Activated T-helper 1 cell treated with anti-CD3 and anti-CD28 coated beads, Interleukin-2, amount 50 U/mL, for 16 hours (primary cell): Measurements from ENCODE around the gene CPB2.

ENCODE experiments used
- DNase-seq, 2 donors: peaks; one replicate each; pipeline ENCODE4 v3.0.0-alpha.2; 2020; ENCODE audit warnings: low read depth in 1 of 2, low spot score in 1 of 2

CPB2 gene

GRCh38 chr13:46100191-46100815, 4.5 kb downstream of the CPB2 start:
- no peak for DNase-seq

- DNase-seq = no peak
Measured at GRCh38 chr13:46097663-46098062, 7.2 kb downstream of the CPB2 start.

GRCh38 chr13:46097015-46097414, 7.8 kb downstream of the CPB2 start:
- no peak for DNase-seq

GRCh38 chr13:46094478-46094877, 10.4 kb downstream of the CPB2 start:
- no peak for DNase-seq

- DNase-seq = no peak
Measured at GRCh38 chr13:46088821-46089562, 15.8 kb downstream of the CPB2 start.

GRCh38 chr13:46087481-46087880, 17.4 kb downstream of the CPB2 start:
- DNase-seq = no peak

- no peak for DNase-seq
Measured at GRCh38 chr13:46086985-46087384, 17.8 kb downstream of the CPB2 start.

- DNase-seq = no peak
Measured at GRCh38 chr13:46086421-46086922, 18.4 kb downstream of the CPB2 start.

- no peak for DNase-seq
Measured at GRCh38 chr13:46085737-46086136, 19.1 kb downstream of the CPB2 start.

GRCh38 chr13:46082324-46082723, 22.5 kb downstream of the CPB2 start:
- DNase-seq = no peak

GRCh38 chr13:46079770-46080169, 25.1 kb downstream of the CPB2 start:
- DNase-seq = no peak

- no peak for DNase-seq
Measured at GRCh38 chr13:46077265-46077664, 27.6 kb downstream of the CPB2 start.

GRCh38 chr13:46076827-46077226, 28.0 kb downstream of the CPB2 start:
- no peak for DNase-seq

GRCh38 chr13:46075811-46076210, 29.0 kb downstream of the CPB2 start:
- no peak for DNase-seq

- no peak for DNase-seq
Measured at GRCh38 chr13:46071590-46072249, 33.1 kb downstream of the CPB2 start.

- DNase-seq = no peak
Measured at GRCh38 chr13:46063292-46063691, 41.5 kb downstream of the CPB2 start.

- DNase-seq = no peak
Measured at GRCh38 chr13:46062185-46062584, 42.6 kb downstream of the CPB2 start.

GRCh38 chr13:46059405-46059804, 45.4 kb downstream of the CPB2 start:
- no peak for DNase-seq

- DNase-seq = no peak
Measured at GRCh38 chr13:46058268-46058667, 46.6 kb downstream of the CPB2 start.

- no peak for DNase-seq
Measured at GRCh38 chr13:46057256-46058015, 47.4 kb downstream of the CPB2 start.
